Effector memory CD4-positive, alpha-beta T cell (primary cell): Measurements from ENCODE around the gene MTMR10.

Source experiments
- DNase-seq, 3 donors: peaks; one replicate each; pipeline ENCODE4 v3.0.0-alpha.2; 2020
- H3K27ac ChIP-seq: 2 replicates; pipeline ENCODE4 v1.7.0; 2013; ENCODE audit warnings: mild to moderate bottlenecking, low read length, moderate library complexity; ENCODE audit not compliant: insufficient read depth, poor library complexity, severe bottlenecking
- H3K27me3 ChIP-seq: replicated peaks from 2 replicates; pipeline ENCODE4 v1.7.0; 2013; ENCODE audit warnings: mild to moderate bottlenecking, low read length; ENCODE audit not compliant: insufficient read depth, control insufficient read depth, poor library complexity, severe bottlenecking
- H3K36me3 ChIP-seq: 2 replicates; pipeline ENCODE4 v1.7.0; 2013; ENCODE audit warnings: mild to moderate bottlenecking, low read length, moderate library complexity; ENCODE audit not compliant: control insufficient read depth, insufficient read depth
- H3K4me1 ChIP-seq: 2 replicates; pipeline ENCODE4 v1.7.0; 2013; ENCODE audit warnings: low read length, mild to moderate bottlenecking; ENCODE audit not compliant: control insufficient read depth, insufficient read depth, poor library complexity, severe bottlenecking
- H3K4me3 ChIP-seq: 2 replicates; pipeline ENCODE4 v1.7.0; 2013; ENCODE audit warnings: low read length, low read depth, mild to moderate bottlenecking; ENCODE audit not compliant: insufficient read depth, poor library complexity, severe bottlenecking
- H3K9me3 ChIP-seq: 2 replicates; pipeline ENCODE4 v1.7.0; 2013; ENCODE audit warnings: mild to moderate bottlenecking, low read length, moderate library complexity; ENCODE audit not compliant: control insufficient read depth

The MTMR10 gene

GRCh38 chr15:30924353-30924752 lies 67.1 kb downstream of the MTMR10 start:
- DNase-seq: no peak
- Histone ChIP-seq H3K27ac (no peak overlapping the region), H3K36me3 (peaks cover 76% of the 10 kb centered on the region), H3K27me3 (no peaks in the 10 kb centered on the region), H3K4me1 (no peaks in the 10 kb centered on the region), H3K4me3 (no peak overlapping the region), H3K9me3 (no peaks in the 10 kb centered on the region)

GRCh38 chr15:30923429-30923828 lies 68.0 kb downstream of the MTMR10 start:
- no peaks in the 10 kb centered on the region for H3K4me1 ChIP-seq
- no peaks in the 10 kb centered on the region for H3K27me3 ChIP-seq
- no peak overlapping the region for H3K27ac ChIP-seq
- no peak overlapping the region for H3K4me3 ChIP-seq
- DNase-seq: no peak
- peaks cover 72% of the 10 kb centered on the region for H3K36me3 ChIP-seq
- H3K9me3 ChIP-seq: no peaks in the 10 kb centered on the region

GRCh38 chr15:30922480-30923311 lies 68.7 kb downstream of the MTMR10 start:
- DNase-seq: no peak
- H3K4me3 ChIP-seq: no peak overlapping the region
- H3K27ac ChIP-seq: no peak overlapping the region
- peaks cover 76% of the 10 kb centered on the region for H3K36me3 ChIP-seq
- no peaks in the 10 kb centered on the region for H3K4me1 ChIP-seq
- no peaks in the 10 kb centered on the region for H3K9me3 ChIP-seq
- no peaks in the 10 kb centered on the region for H3K27me3 ChIP-seq

- Histone ChIP-seq H3K9me3 (no peaks in the 10 kb centered on the region), H3K27ac (no peak overlapping the region), H3K36me3 (peaks cover 76% of the 10 kb centered on the region), H3K27me3 (no peaks in the 10 kb centered on the region), H3K4me1 (no peaks in the 10 kb centered on the region), H3K4me3 (no peak overlapping the region)
- no peak for DNase-seq
Measured at GRCh38 chr15:30921781-30922479, 69.5 kb downstream of the MTMR10 start.

GRCh38 chr15:30921106-30921505 lies 70.3 kb downstream of the MTMR10 start:
- H3K27me3 ChIP-seq: no peaks in the 10 kb centered on the region
- H3K9me3 ChIP-seq: no peaks in the 10 kb centered on the region
- no peak overlapping the region for H3K4me3 ChIP-seq
- H3K36me3 ChIP-seq: peaks cover 74% of the 10 kb centered on the region
- DNase-seq: no peak
- no peaks in the 10 kb centered on the region for H3K4me1 ChIP-seq
- H3K27ac ChIP-seq: no peak overlapping the region

GRCh38 chr15:30919877-30920550 lies 71.4 kb downstream of the MTMR10 start:
- H3K27ac ChIP-seq: no peak overlapping the region
- H3K27me3 ChIP-seq: no peaks in the 10 kb centered on the region
- H3K9me3 ChIP-seq: no peaks in the 10 kb centered on the region
- H3K36me3 ChIP-seq: peaks cover 64% of the 10 kb centered on the region
- no peaks in the 10 kb centered on the region for H3K4me1 ChIP-seq
- H3K4me3 ChIP-seq: no peak overlapping the region
- DNase-seq: no peak

- no peaks in the 10 kb centered on the region for H3K27me3 ChIP-seq
- H3K9me3 ChIP-seq: no peaks in the 10 kb centered on the region
- H3K4me3 ChIP-seq: no peak overlapping the region
- no peak for DNase-seq
- no peaks in the 10 kb centered on the region for H3K4me1 ChIP-seq
- H3K36me3 ChIP-seq: peaks cover 52% of the 10 kb centered on the region
- no peak overlapping the region for H3K27ac ChIP-seq
Measured at GRCh38 chr15:30918366-30918765, 73.1 kb downstream of the MTMR10 start.

GRCh38 chr15:30917675-30918074 lies 73.8 kb downstream of the MTMR10 start:
- H3K36me3 ChIP-seq: peaks cover 48% of the 10 kb centered on the region
- no peak for DNase-seq
- no peak overlapping the region for H3K4me3 ChIP-seq
- no peaks in the 10 kb centered on the region for H3K9me3 ChIP-seq
- no peaks in the 10 kb centered on the region for H3K27me3 ChIP-seq
- H3K4me1 ChIP-seq: no peaks in the 10 kb centered on the region
- no peak overlapping the region for H3K27ac ChIP-seq

GRCh38 chr15:30917013-30917412 lies 74.4 kb downstream of the MTMR10 start:
- peaks cover 42% of the 10 kb centered on the region for H3K36me3 ChIP-seq
- no peak overlapping the region for H3K4me3 ChIP-seq
- H3K27me3 ChIP-seq: no peaks in the 10 kb centered on the region
- H3K27ac ChIP-seq: no peak overlapping the region
- H3K9me3 ChIP-seq: no peaks in the 10 kb centered on the region
- H3K4me1 ChIP-seq: no peaks in the 10 kb centered on the region
- no peak for DNase-seq

- Histone ChIP-seq H3K27me3 (no peaks in the 10 kb centered on the region), H3K9me3 (no peaks in the 10 kb centered on the region), H3K27ac (no peak overlapping the region), H3K4me3 (no peak overlapping the region), H3K4me1 (no peaks in the 10 kb centered on the region), H3K36me3 (peaks cover 39% of the 10 kb centered on the region)
- no peak for DNase-seq
Measured at GRCh38 chr15:30913761-30914160, 77.7 kb downstream of the MTMR10 start.
